Gastrocnemius medialis (tissue), 4 donors: ENCODE measurements around the gene TTC21B.

Experiments
- CTCF ChIP-seq, 5 experiments: fragments of 450-650 bp in 3 of 5; fragments of 200-600 bp in 2 of 5; sonication (generic) in 2 of 5; IDR thresholded peaks in 4 of 5; conservative IDR thresholded peaks in 1 of 5; 1 replicate in 4 of 5; 2 replicates in 1 of 5; pipeline ENCODE4 v1.5.1; 2016 to 2019; ENCODE audit warnings: antibody characterized with exemption in 5 of 5, mild to moderate bottlenecking in 3 of 5, moderate library complexity in 3 of 5
- POLR2A ChIP-seq, 2 donors: fragments of 450-650 bp; IDR thresholded peaks; one replicate each; pipeline ENCODE4 v1.6.1; 2017; ENCODE audit warnings: antibody characterized with exemption in 2 of 2, mild to moderate bottlenecking in 2 of 2, moderate library complexity in 2 of 2

DNA sequence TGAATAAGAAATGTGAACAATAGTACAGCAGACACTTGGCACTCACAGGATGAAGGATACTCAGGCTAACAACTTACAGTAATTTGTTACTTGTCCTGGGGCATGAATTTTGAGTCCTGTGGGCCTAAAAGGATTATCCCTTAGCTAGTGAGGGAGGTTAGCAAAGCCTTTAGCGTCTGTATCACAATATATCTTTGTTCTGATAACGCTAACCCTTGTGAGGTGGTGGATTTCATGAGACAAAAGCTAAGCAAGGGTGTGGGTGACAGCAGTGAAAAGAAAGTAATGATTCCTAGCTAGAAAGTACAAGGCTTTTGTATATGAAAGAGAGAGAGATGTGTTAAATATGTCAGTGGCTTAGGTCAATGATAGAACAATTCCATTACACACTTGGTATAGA, 46.8 kb upstream of the TTC21B start:
- no peak for TF ChIP-seq CTCF (IDR thresholded peaks at IDR 0.05 in 4 of 5, conservative IDR thresholded peaks at IDR 0.05 in 1 of 5)
- TF ChIP-seq POLR2A (IDR thresholded peaks at IDR 0.05) = no peak
